ENCODE results near the gene ADGRD1. TPM values are rescaled to one million over a fixed set of nuclear protein-coding genes. Genes with fewer than 3 reads are reported as not detected.

The ADGRD1 gene
- polyA plus RNA-seq, 3 donors = 4.7 to 17.9 (median 4.9) TPM

DNA sequence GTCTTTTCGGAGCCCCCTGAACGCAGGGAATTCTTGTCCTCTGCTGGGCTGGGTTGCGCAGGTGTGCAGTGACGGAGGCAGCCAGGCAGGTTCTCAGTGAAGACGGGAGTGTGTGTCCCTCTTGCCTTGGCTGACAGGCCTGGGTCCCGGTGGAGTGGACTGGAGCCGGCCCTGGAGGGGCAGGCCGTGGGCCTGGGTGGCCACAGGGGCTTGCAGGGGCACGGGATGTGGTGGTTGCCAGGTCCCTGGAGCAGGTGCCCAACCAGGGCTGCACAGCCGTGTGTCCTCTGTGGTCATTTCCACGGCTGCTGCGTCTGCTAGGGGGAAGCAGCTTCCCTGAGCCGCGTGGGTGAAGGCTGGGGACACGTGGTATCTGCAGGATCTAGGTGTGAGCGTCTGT is 79.8 kb downstream of the ADGRD1 start:
- H3K4me2 ChIP-seq (replicated peaks; ENCODE audit: extremely low read depth, low read length, poor library complexity, severe bottlenecking) = no peak overlapping the region
- H3K9me3 ChIP-seq (replicated peaks in 1 of 2; ENCODE audit: control insufficient read depth in 1 of 2, insufficient read depth in 1 of 2, low read length in 2 of 2) = peaks cover 0 to 3% of the 10 kb centered on the region in 2 donors
- H3K79me2 ChIP-seq (ENCODE audit: insufficient read depth, low read length) = no peaks in the 10 kb centered on the region
- no peaks in the 10 kb centered on the region for H3K27me3 ChIP-seq (ENCODE audit: control insufficient read depth in 2 of 2, insufficient read depth in 2 of 2, low read length in 2 of 2)
- Mint-ChIP-seq H3K9me3 (peaks cover 3 to 18% (median 12%) of the 10 kb centered on the region in 7 donors), H3K4me1 (no peaks in the 10 kb centered on the region), H3K36me3 (peaks cover 17 to 21% of the 10 kb centered on the region in 2 donors), H3K27me3 (ENCODE audit: low read depth in 3 of 3) (peaks cover 6 to 20% (median 7%) of the 10 kb centered on the region in 3 donors), H3K4me3 (no peak overlapping the region), H3K27ac (no peak overlapping the region)
- no peak for DNase-seq
- H3K9ac ChIP-seq (ENCODE audit: insufficient read depth, low read length, poor library complexity, severe bottlenecking) = no peak overlapping the region
- H3K36me3 ChIP-seq (replicated peaks in 1 of 2; ENCODE audit: control insufficient read depth in 1 of 2, insufficient read depth in 2 of 2, low read length in 2 of 2) = peaks cover 0 to 5% of the 10 kb centered on the region in 2 donors
- no peak overlapping the region for H2AFZ ChIP-seq (ENCODE audit: insufficient read depth, low read depth, low read length, poor library complexity, severe bottlenecking)
- WGBS (ENCODE audit: insufficient coverage) = 80% methylated on average over 16 of the region's 16 CpGs
- H3K27ac ChIP-seq (ENCODE audit: low read depth in 1 of 2, low read length in 2 of 2) = no peak overlapping the region
- TF ChIP-seq CTCF (IDR thresholded peaks at IDR 0.05) = no peak
- intact Hi-C loops (cut with micrococcal nuclease) = no loop called here
- H3K4me1 ChIP-seq (ENCODE audit: control insufficient read depth in 1 of 2, insufficient read depth in 2 of 2, low read length in 2 of 2) = no peaks in the 10 kb centered on the region
- no peak overlapping the region for H3K4me3 ChIP-seq (replicated peaks in 1 of 3; ENCODE audit: low read depth in 2 of 3, low read length in 3 of 3)
- H4K20me1 ChIP-seq (ENCODE audit: insufficient read depth, low read length) = peaks cover 29% of the 10 kb centered on the region

GRCh38 chr12:131033886-131034482 is 80.3 kb downstream of the ADGRD1 start:
- peaks cover 24% of the 10 kb centered on the region for H4K20me1 ChIP-seq (ENCODE audit: insufficient read depth, low read length)
- H3K4me2 ChIP-seq (replicated peaks; ENCODE audit: extremely low read depth, low read length, poor library complexity, severe bottlenecking) = no peak overlapping the region
- H2AFZ ChIP-seq (ENCODE audit: insufficient read depth, low read depth, low read length, poor library complexity, severe bottlenecking) = no peak overlapping the region
- no peaks in the 10 kb centered on the region for H3K79me2 ChIP-seq (ENCODE audit: insufficient read depth, low read length)
- H3K4me3 ChIP-seq (replicated peaks in 1 of 3; ENCODE audit: low read depth in 2 of 3, low read length in 3 of 3) = no peak overlapping the region
- Mint-ChIP-seq H3K4me3 (peak overlapping the region; percentile 3 to 57), H3K27me3 (ENCODE audit: low read depth in 3 of 3) (peaks cover 6 to 17% (median 7%) of the 10 kb centered on the region in 3 donors), H3K9me3 (peaks cover 3 to 18% (median 12%) of the 10 kb centered on the region in 7 donors), H3K4me1 (no peaks in the 10 kb centered on the region), H3K36me3 (peaks cover 17 to 20% of the 10 kb centered on the region in 2 donors), H3K27ac (no peak overlapping the region)
- no peak overlapping the region for H3K27ac ChIP-seq (ENCODE audit: low read depth in 1 of 2, low read length in 2 of 2)
- no peaks in the 10 kb centered on the region for H3K27me3 ChIP-seq (ENCODE audit: control insufficient read depth in 2 of 2, insufficient read depth in 2 of 2, low read length in 2 of 2)
- WGBS (ENCODE audit: insufficient coverage) = 88% methylated on average over 22 of the region's 30 CpGs
- peaks cover 0 to 5% of the 10 kb centered on the region in 2 donors for H3K36me3 ChIP-seq (replicated peaks in 1 of 2; ENCODE audit: control insufficient read depth in 1 of 2, insufficient read depth in 2 of 2, low read length in 2 of 2)
- peaks cover 0 to 3% of the 10 kb centered on the region in 2 donors for H3K9me3 ChIP-seq (replicated peaks in 1 of 2; ENCODE audit: control insufficient read depth in 1 of 2, insufficient read depth in 1 of 2, low read length in 2 of 2)
- H3K9ac ChIP-seq (ENCODE audit: insufficient read depth, low read length, poor library complexity, severe bottlenecking) = no peak overlapping the region
- no peak for TF ChIP-seq CTCF (IDR thresholded peaks at IDR 0.05)
- H3K4me1 ChIP-seq (ENCODE audit: control insufficient read depth in 1 of 2, insufficient read depth in 2 of 2, low read length in 2 of 2) = no peaks in the 10 kb centered on the region
- intact Hi-C loops (cut with micrococcal nuclease) = no loop called here
- no peak for DNase-seq
